Fibroblast of the aortic adventitia (primary cell): Measurements from ENCODE around the gene MBTPS1. TPM values are rescaled to one million over a fixed set of nuclear protein-coding genes. Genes with fewer than 3 reads are reported as not detected.

ENCODE experiments used
- DNase-seq: peaks from one replicate; pipeline ENCODE4 v3.0.0-alpha.2; 2010; ENCODE audit warnings: low read depth
- H3K4me3 ChIP-seq: 2 replicates; pipeline ENCODE4 v1.5.1; 2011; ENCODE audit warnings: low read depth, mild to moderate bottlenecking, control low read depth, low read length, moderate library complexity
- CTCF ChIP-seq: IDR thresholded peaks from 2 replicates; pipeline ENCODE4 v1.5.1; 2011; ENCODE audit warnings: mild to moderate bottlenecking, low read length, control low read depth, inconsistent platforms; ENCODE audit not compliant: insufficient read depth
- total RNA-seq: library from RNA; depleted of rRNA; stranded (reverse); fragments of >200 nt; gene quantifications from 2 replicates; pipeline ENCODE4 v1.2.3, GENCODE V29; 2012; ENCODE audit warnings: low replicate concordance

Gene MBTPS1
- total RNA-seq, 1 donor, result 89.0 TPM

GRCh38 chr16:84156342-84156784, 39.6 kb upstream of the MBTPS1 start:
- H3K4me3 ChIP-seq, result no peak overlapping the region
- TF ChIP-seq CTCF, result peak; percentile 23
- DNase-seq, result no peak

GRCh38 chr16:84155771-84156170, 39.0 kb upstream of the MBTPS1 start:
- H3K4me3 ChIP-seq, result no peak overlapping the region
- no peak for DNase-seq
- TF ChIP-seq CTCF, result no peak

- no peak overlapping the region for H3K4me3 ChIP-seq
- no peak for TF ChIP-seq CTCF
- no peak for DNase-seq
Measured at GRCh38 chr16:84155226-84155625, 38.5 kb upstream of the MBTPS1 start.

GRCh38 chr16:84153660-84154214, 37.0 kb upstream of the MBTPS1 start:
- no peak overlapping the region for H3K4me3 ChIP-seq
- no peak for DNase-seq
- TF ChIP-seq CTCF, result no peak

GRCh38 chr16:84150926-84151325, 34.2 kb upstream of the MBTPS1 start:
- no peak for TF ChIP-seq CTCF
- H3K4me3 ChIP-seq, result no peak overlapping the region
- DNase-seq, result no peak

GRCh38 chr16:84144859-84145639, 28.3 kb upstream of the MBTPS1 start, which contains the start of the genes DNAAF1 and HSDL1:
Gene DNAAF1, plus strand, starts transcription at chr16:84145308. Its CDS starts 133 bp downstream, at chr16:84145441.
Gene HSDL1, minus strand, starts transcription at chr16:84145177. Its CDS starts 13,856 bp downstream, at chr16:84131321.
- DNase-seq, result peak; percentile 72
- TF ChIP-seq CTCF, result no peak

More at GRCh38 chr16:84144859-84145639, 28.3 kb upstream of the MBTPS1 start, which contains the start of the genes DNAAF1 and HSDL1:
- peak within 1 kb of the TSS; percentile 86 for H3K4me3 ChIP-seq
